Heart right ventricle (tissue), 16 donors: ENCODE results near the gene FHOD3. TPM values are rescaled to one million over a fixed set of nuclear protein-coding genes. Genes with fewer than 3 reads are reported as not detected.
A peak's percentile ranks its signal among the peaks of the same experiment; 100 is the strongest.

ENCODE experiments used
- ATAC-seq, 8 donors: fragments of 200-7000 bp; cut with Tn5 transposase; one replicate each; pipeline ENCODE4 v1.9.1; 2020; ENCODE audit warnings: mild to moderate bottlenecking in 8 of 8, moderate library complexity in 8 of 8, moderate number of reproducible peaks in 1 of 8
- DNase-seq, 2 donors: peaks; one replicate each; pipeline ENCODE4 v3.0.0-alpha.2; 2020
- H3K27ac ChIP-seq, 10 donors: fragments of 200-600 bp; sonication (generic) in 2 of 10; one replicate each; pipeline versions ENCODE4 v1.5.0 to v1.8.0; 2020 to 2022; ENCODE audit warnings: mild to moderate bottlenecking in 3 of 10
- H3K27me3 ChIP-seq, 7 donors: fragments of 200-600 bp; one replicate each; pipeline ENCODE4 v1.8.0; 2021 to 2022; ENCODE audit warnings: mild to moderate bottlenecking in 2 of 7
- H3K36me3 ChIP-seq, 9 donors: fragments of 200-600 bp; sonication (generic) in 1 of 9; one replicate each; pipeline versions ENCODE4 v1.5.0 to v1.8.0; 2020 to 2022; ENCODE audit warnings: mild to moderate bottlenecking in 2 of 9
- H3K4me1 ChIP-seq, 9 donors: fragments of 200-600 bp; sonication (generic) in 1 of 9; one replicate each; pipeline versions ENCODE4 v1.5.0 to v1.8.0; 2020 to 2022; ENCODE audit warnings: mild to moderate bottlenecking in 4 of 9
- H3K4me3 ChIP-seq, 10 donors: fragments of 200-600 bp; sonication (generic) in 2 of 10; one replicate each; pipeline versions ENCODE4 v1.5.0 to v1.8.0; 2020 to 2022; ENCODE audit warnings: mild to moderate bottlenecking in 7 of 10, moderate library complexity in 2 of 10
- H3K9me3 ChIP-seq, 11 donors: fragments of 200-600 bp in 10 of 11; sonication (generic) in 2 of 11; one replicate each; pipeline versions ENCODE4 v1.5.0 to v1.8.0; 2013 to 2022; ENCODE audit warnings: mild to moderate bottlenecking in 2 of 11, control low read depth in 1 of 11, moderate library complexity in 1 of 11
- WGBS, 2 donors: extraction: QIAGEN DNeasy Blood & Tissue Kit; methylation state at CpG; one replicate each; pipeline ENCODE4 v1.1.7; 2013; ENCODE audit warnings: inconsistent platforms in 1 of 2; 5-methylcytosine and 5-hydroxymethylcytosine counted together
- intact Hi-C, 10 donors: fragments of 100-400 bp; cut with DNase I; formaldehyde crosslinking; loops; one replicate each; pipeline versions ENCODE4 v1.11.1 to v1.14.2; 2022
- polyA plus RNA-seq, 2 donors: library from polyadenylated mRNA; stranded (reverse); fragments of 200-250 nt; gene quantifications; one replicate each; pipeline ENCODE4 v1.2.3, GENCODE V29; 2013
- total RNA-seq, 10 donors: library from RNA; stranded (reverse); fragmentation: NEBNext Ultra II Directional in 3 of 10; extraction: Animal tissue kit (Norgen Biotek cat#: 25700) in 3 of 10; gene quantifications; one replicate each; pipeline versions ENCODE4 v1.2.1 to v1.2.4, GENCODE V29; 2021 to 2023
- TF ChIP-seq, protein P1 (sequence below), 9 donors: fragments of 200-600 bp; sonication (generic) in 2 of 9; IDR thresholded peaks; one replicate each; pipeline versions ENCODE4 v1.5.0 to v1.8.0; 2021 to 2022; ENCODE audit warnings: antibody characterized with exemption in 9 of 9, mild to moderate bottlenecking in 5 of 9, moderate library complexity in 1 of 9
- donor health status: Arrhythmogenic right ventricular cardiomyopathy.
- donor health status: ischemic (EF 13 %, LVEDD 7.1; RV severe dilation, severe dysfunction).
- donor health status: healthy with polysubstance abuse.
- donor health status: DM: no; HTN: yes; CAD: no.
- donor health status: DM: no; HTN: no; CAD: no.
- donor health status: ischemic (EF 25% LVEDD 6.9; RV normal size, moderate dysfunction).
- donor health status: ischemic (EF 25% LVEDD 5.7; RV mildly dilated, moderate dysfunction).
- donor health status: healthy.
- donor health status: DM: yes; HTN: yes; CAD: no.
- donor health status: Ischemic cardiomyopathy.
- donor health status: ischemic (EF 35%, LVEDD 5.7; RV mildly dilated, moderate dysfunction).
- donor health status: nonischemic (EF 11% LVEDD 7.7; RV severe dilation, severe dysfunction).
- donor health status: DM: yes; HTN: yes; CAD: no.
- donor health status: PGD.
- donor health status: ischemic (EF 29% LVEDD 5.4; RV normal size, mild dysfunction).
- donor health status: nonischemic (EF 23%, LVEDD 6.1; RV moderate dilation, normal function).

The FHOD3 gene
- total and polyA plus RNA-seq, 12 donors = 81.8 to 484 (median 356) TPM

DNA sequence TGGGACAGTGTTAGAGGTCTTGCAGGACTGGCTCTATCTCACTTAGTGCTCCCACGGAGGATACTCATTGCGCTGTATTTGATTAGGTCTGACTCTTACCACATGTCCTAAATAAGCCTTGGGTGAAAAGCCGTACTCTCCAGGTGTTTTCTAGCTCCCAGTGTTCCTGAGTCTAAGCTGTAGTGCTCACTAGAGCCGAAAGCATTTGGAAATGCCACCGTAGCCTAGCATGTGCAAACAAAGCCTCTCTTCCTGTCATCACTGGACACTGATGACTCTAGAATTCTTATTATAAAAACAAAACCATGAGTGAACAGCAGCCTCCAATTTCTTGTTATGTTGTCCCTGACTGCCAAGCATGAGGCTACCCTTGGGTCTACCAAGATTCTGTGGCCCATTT is 325.1 kb downstream of the FHOD3 start:
- no peak for DNase-seq
- H3K4me1 ChIP-seq = peaks cover 0 to 60% (median 23%) of the 10 kb centered on the region in 9 donors
- 40 to 59% methylated on average over 5 of the region's 5 CpGs for WGBS, 2 donors
- H3K9me3 ChIP-seq = no peaks in the 10 kb centered on the region
- intact Hi-C loops = no loop called here
- peak overlapping the region in 7 of 10 donors; percentile 8 to 47 (median 27) for H3K27ac ChIP-seq
- H3K27me3 ChIP-seq = no peaks in the 10 kb centered on the region
- no peaks in the 10 kb centered on the region for H3K36me3 ChIP-seq
- H3K4me3 ChIP-seq = no peak overlapping the region
- TF ChIP-seq, protein P1, sequence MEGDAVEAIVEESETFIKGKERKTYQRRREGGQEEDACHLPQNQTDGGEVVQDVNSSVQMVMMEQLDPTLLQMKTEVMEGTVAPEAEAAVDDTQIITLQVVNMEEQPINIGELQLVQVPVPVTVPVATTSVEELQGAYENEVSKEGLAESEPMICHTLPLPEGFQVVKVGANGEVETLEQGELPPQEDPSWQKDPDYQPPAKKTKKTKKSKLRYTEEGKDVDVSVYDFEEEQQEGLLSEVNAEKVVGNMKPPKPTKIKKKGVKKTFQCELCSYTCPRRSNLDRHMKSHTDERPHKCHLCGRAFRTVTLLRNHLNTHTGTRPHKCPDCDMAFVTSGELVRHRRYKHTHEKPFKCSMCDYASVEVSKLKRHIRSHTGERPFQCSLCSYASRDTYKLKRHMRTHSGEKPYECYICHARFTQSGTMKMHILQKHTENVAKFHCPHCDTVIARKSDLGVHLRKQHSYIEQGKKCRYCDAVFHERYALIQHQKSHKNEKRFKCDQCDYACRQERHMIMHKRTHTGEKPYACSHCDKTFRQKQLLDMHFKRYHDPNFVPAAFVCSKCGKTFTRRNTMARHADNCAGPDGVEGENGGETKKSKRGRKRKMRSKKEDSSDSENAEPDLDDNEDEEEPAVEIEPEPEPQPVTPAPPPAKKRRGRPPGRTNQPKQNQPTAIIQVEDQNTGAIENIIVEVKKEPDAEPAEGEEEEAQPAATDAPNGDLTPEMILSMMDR (IDR thresholded peaks at IDR 0.05) = no peak
- ATAC-seq = peak in 5 of 8 donors; percentile 19 to 56 (median 22)

GRCh38 chr18:36623091-36623490 is 325.6 kb downstream of the FHOD3 start:
- Histone ChIP-seq H3K4me1 (peaks cover 0 to 65% (median 28%) of the 10 kb centered on the region in 9 donors), H3K27me3 (no peaks in the 10 kb centered on the region), H3K36me3 (no peaks in the 10 kb centered on the region), H3K9me3 (no peaks in the 10 kb centered on the region), H3K27ac (peak overlapping the region in 7 of 10 donors; percentile 8 to 47 (median 27)), H3K4me3 (no peak overlapping the region)
- TF ChIP-seq, protein P1 (IDR thresholded peaks at IDR 0.05) = no peak
- peak in 1 of 8 donors; percentile 2 for ATAC-seq
- 21 to 41% methylated on average over 1 of the region's 1 CpG for WGBS, 2 donors
- intact Hi-C loops = no loop called here
- no peak for DNase-seq

DNA sequence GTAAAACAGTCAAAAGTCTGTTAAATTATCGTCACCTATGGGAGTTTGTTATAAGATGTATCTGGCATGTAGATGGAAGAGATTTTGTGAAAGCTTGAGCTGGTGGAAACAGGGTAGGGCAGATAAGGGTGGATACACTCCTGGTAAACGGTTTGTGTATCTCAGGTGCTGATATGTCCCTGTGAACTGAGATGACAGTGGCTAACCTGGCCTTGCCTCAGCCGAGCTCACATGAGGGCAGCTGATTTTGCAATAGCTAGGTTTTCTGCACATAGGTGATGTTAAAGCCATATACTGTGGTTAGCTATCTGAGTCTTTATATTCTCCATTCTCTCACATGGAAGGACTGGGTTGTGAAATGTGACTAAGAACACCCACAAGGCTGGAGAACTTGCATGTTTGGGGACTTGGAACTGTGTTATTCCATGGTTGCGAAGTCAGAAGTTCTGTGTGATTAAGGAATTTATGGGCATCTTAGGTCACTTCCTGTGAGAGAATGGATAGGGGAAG is 326.2 kb downstream of the FHOD3 start:
- no peaks in the 10 kb centered on the region for H3K27me3 ChIP-seq
- H3K27ac ChIP-seq = peak overlapping the region in 7 of 10 donors; percentile 8 to 67 (median 43)
- H3K4me3 ChIP-seq = no peak overlapping the region
- 55 to 57% methylated on average over 4 of the region's 4 CpGs for WGBS, 2 donors
- ATAC-seq (no peak), DNase-seq (no peak)
- TF ChIP-seq, protein P1 (IDR thresholded peaks at IDR 0.05) = no peak
- peaks cover 0 to 72% (median 28%) of the 10 kb centered on the region in 9 donors for H3K4me1 ChIP-seq
- H3K36me3 ChIP-seq = no peaks in the 10 kb centered on the region
- no peaks in the 10 kb centered on the region for H3K9me3 ChIP-seq
- intact Hi-C loops = no loop called here

- TF ChIP-seq, protein P1 (IDR thresholded peaks at IDR 0.05) = peak in 3 of 9 donors; percentile 14 to 37 (median 29)
- WGBS, 2 donors = 52 to 69% methylated on average over 7 of the region's 7 CpGs
- peak in 7 of 8 donors; percentile 36 to 68 (median 48) for ATAC-seq
- DNase-seq = peak in 1 of 2 donors; percentile 32
- Histone ChIP-seq H3K36me3 (no peaks in the 10 kb centered on the region), H3K4me3 (no peak overlapping the region), H3K4me1 (peaks cover 0 to 80% (median 32%) of the 10 kb centered on the region in 9 donors), H3K27ac (peak overlapping the region in 8 of 10 donors; percentile 33 to 67 (median 50)), H3K27me3 (no peaks in the 10 kb centered on the region), H3K9me3 (no peaks in the 10 kb centered on the region)
- intact Hi-C loops = loop anchor here in 1 of 10 donors (5.0 kb wide), 1 partner anchor 157 kb away; no protein-coding TSS in a partner anchor
Measured at GRCh38 chr18:36624451-36625167, 327.1 kb downstream of the FHOD3 start.
